DND-41 (cell line): Measurements from ENCODE around the gene ASIC1.

Source experiments
- ATAC-seq: fragments of 200-7000 bp; cut with Tn5 transposase; 3 replicates; pipeline ENCODE4 v1.9.1; 2021; ENCODE audit warnings: low read depth; ENCODE audit not compliant: insufficient read depth
- DNase-seq: peaks from one replicate; pipeline ENCODE4 v3.0.0-alpha.2; 2020
- H2AFZ ChIP-seq: 2 replicates; pipeline ENCODE4 v1.6.0; 2012; ENCODE audit warnings: low read depth, low read length
- H3K27ac ChIP-seq: 2 replicates; pipeline ENCODE4 v1.5.1; 2012; ENCODE audit warnings: low read length, inconsistent platforms
- H3K27me3 ChIP-seq: fragments of 200-600 bp; sonication (generic); 2 replicates; pipeline ENCODE4 v1.6.0; 2012; ENCODE audit warnings: low read length, mild to moderate bottlenecking, inconsistent platforms; ENCODE audit not compliant: insufficient read depth, poor library complexity
- H3K36me3 ChIP-seq: 2 replicates; pipeline ENCODE4 v1.5.1; 2012; ENCODE audit warnings: low read length, inconsistent platforms; ENCODE audit not compliant: insufficient read depth
- H3K4me1 ChIP-seq: 2 replicates; pipeline ENCODE4 v1.5.1; 2012; ENCODE audit warnings: mild to moderate bottlenecking, low read length; ENCODE audit not compliant: insufficient read depth
- H3K4me2 ChIP-seq: 2 replicates; pipeline ENCODE4 v1.6.0; 2012; ENCODE audit warnings: mild to moderate bottlenecking, moderate library complexity, low read length, inconsistent platforms; ENCODE audit not compliant: insufficient read depth
- H3K4me3 ChIP-seq, 2 experiments: fragments of 200-600 bp in 1 of 2; shearing (Covaris generic) in 1 of 2; 2 replicates each; pipeline ENCODE4 v1.5.1; 2012 to 2016; ENCODE audit warnings: inconsistent platforms in 2 of 2, low read length in 2 of 2, mild to moderate bottlenecking in 2 of 2, low read depth in 1 of 2, moderate library complexity in 1 of 2
- H3K79me2 ChIP-seq: 2 replicates; pipeline ENCODE4 v1.6.0; 2012; ENCODE audit warnings: low read length, inconsistent platforms; ENCODE audit not compliant: insufficient read depth
- H3K9ac ChIP-seq: 2 replicates; pipeline ENCODE4 v1.6.0; 2012; ENCODE audit warnings: low read depth, mild to moderate bottlenecking, inconsistent platforms, low read length, moderate library complexity
- H3K9me3 ChIP-seq: 2 replicates; pipeline ENCODE4 v1.5.1; 2012; ENCODE audit warnings: low read length, moderate library complexity, mild to moderate bottlenecking, inconsistent platforms; ENCODE audit not compliant: insufficient read depth, severe bottlenecking
- H4K20me1 ChIP-seq: 2 replicates; pipeline ENCODE4 v1.6.0; 2012; ENCODE audit warnings: low read length; ENCODE audit not compliant: insufficient read depth
- EZH2 ChIP-seq: IDR thresholded peaks from 3 replicates; pipeline ENCODE4 v1.6.1; 2012; ENCODE audit warnings: borderline replicate concordance, low read depth, mild to moderate bottlenecking, moderate library complexity, low read length, inconsistent platforms; ENCODE audit not compliant: severe bottlenecking
- TF ChIP-seq, protein P1 (sequence below): IDR thresholded peaks from 2 replicates; pipeline ENCODE4 v1.5.1; 2012; ENCODE audit warnings: borderline replicate concordance, low read length, moderate library complexity, mild to moderate bottlenecking; ENCODE audit not compliant: poor library complexity, severe bottlenecking; ENCODE audit errors: extremely low read depth

The ASIC1 gene

DNA sequence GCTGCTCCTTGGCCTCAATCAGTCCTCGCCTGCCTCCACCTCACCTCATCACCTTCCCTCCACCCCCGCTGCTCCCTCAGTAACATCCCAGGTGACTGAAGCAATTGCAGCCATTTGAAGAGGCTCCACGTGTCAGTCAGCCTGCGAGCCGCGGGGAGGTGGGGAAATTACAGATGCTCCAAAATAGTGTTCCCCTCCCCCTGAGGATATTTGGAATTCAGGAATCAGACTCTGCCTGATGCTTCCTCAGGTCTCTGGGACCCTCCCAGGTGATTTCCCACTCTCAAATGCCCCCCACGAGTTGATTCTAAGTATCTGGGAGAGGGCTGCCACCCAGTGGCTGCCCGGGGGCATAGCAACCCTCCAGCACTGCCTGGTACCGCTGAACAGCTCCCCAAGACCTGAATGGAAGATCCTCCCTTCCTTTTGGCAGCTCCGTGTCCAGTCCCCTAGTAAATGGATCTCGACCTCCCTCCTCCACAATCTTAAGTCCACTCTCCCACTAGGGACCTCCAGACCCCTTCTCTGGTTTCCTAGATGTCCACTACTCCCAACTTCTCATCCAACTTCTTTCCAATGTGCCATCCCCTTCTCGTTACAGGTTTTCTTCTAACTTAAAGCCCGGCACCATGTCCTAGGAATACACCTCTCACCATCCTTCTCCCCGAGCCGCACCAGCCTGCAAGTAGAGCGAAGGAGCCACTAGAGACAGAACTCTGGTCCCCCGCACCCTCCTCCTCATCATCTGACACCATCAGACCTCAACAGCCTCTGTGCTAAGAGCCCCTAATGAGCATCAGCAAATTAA, 1.4 kb upstream of the ASIC1 start:
- no peak overlapping the region for H3K9ac ChIP-seq
- no peak for TF ChIP-seq EZH2
- TF ChIP-seq, protein P1, sequence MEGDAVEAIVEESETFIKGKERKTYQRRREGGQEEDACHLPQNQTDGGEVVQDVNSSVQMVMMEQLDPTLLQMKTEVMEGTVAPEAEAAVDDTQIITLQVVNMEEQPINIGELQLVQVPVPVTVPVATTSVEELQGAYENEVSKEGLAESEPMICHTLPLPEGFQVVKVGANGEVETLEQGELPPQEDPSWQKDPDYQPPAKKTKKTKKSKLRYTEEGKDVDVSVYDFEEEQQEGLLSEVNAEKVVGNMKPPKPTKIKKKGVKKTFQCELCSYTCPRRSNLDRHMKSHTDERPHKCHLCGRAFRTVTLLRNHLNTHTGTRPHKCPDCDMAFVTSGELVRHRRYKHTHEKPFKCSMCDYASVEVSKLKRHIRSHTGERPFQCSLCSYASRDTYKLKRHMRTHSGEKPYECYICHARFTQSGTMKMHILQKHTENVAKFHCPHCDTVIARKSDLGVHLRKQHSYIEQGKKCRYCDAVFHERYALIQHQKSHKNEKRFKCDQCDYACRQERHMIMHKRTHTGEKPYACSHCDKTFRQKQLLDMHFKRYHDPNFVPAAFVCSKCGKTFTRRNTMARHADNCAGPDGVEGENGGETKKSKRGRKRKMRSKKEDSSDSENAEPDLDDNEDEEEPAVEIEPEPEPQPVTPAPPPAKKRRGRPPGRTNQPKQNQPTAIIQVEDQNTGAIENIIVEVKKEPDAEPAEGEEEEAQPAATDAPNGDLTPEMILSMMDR = peak; percentile 96
- peak; percentile 25; the same call in 1 of the 3 replicates for ATAC-seq
- no peaks in the 10 kb centered on the region for H3K9me3 ChIP-seq
- H3K4me3 ChIP-seq = no peak overlapping the region
- H3K36me3 ChIP-seq = no peaks in the 10 kb centered on the region
- H3K4me1 ChIP-seq = peaks cover 43% of the 10 kb centered on the region
- H2AFZ ChIP-seq = no peak overlapping the region
- no peak overlapping the region for H3K27ac ChIP-seq
- H3K4me2 ChIP-seq = peak overlapping the region; percentile 89
- H4K20me1 ChIP-seq = peaks cover 8% of the 10 kb centered on the region; the same call in 1 of the 2 replicates
- peaks cover 45% of the 10 kb centered on the region for H3K27me3 ChIP-seq
- H3K79me2 ChIP-seq = no peaks in the 10 kb centered on the region
- peak; percentile 57 for DNase-seq

DNA sequence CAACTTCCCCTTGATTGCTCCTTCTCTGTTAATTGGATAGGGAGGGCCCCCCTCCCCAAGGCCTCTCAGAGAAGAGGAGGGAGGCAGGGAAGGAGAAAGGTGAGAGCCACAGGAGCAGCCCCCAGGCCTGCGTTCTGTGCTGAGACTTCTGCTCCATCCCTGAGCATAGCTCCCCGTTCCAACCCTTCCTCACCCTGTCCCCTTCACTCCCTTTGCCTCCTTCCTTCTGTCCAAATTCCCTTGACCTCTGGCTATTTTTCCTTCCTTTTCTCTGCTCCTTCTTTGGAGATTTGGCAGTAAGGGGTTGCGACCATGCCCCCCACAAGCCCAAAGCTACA, 788 bp upstream of the ASIC1 start:
- DNase-seq (no peak), ATAC-seq (no peak)
- Histone ChIP-seq H3K27ac (no peak overlapping the region), H3K9me3 (no peaks in the 10 kb centered on the region), H2AFZ (peak overlapping the region; percentile 68; the same call in 1 of the 2 replicates), H3K9ac (peak overlapping the region; percentile 53), H3K79me2 (no peaks in the 10 kb centered on the region), H3K27me3 (peaks cover 43% of the 10 kb centered on the region), H3K4me3 (peak overlapping the region; percentile 48 to 61; a peak in 2 of 4 replicates), H3K4me1 (peaks cover 43% of the 10 kb centered on the region), H3K36me3 (no peaks in the 10 kb centered on the region), H3K4me2 (peak overlapping the region; percentile 89), H4K20me1 (peaks cover 8% of the 10 kb centered on the region; the same call in 1 of the 2 replicates)
- no peak for TF ChIP-seq EZH2
- TF ChIP-seq, protein P1 = no peak

DNA sequence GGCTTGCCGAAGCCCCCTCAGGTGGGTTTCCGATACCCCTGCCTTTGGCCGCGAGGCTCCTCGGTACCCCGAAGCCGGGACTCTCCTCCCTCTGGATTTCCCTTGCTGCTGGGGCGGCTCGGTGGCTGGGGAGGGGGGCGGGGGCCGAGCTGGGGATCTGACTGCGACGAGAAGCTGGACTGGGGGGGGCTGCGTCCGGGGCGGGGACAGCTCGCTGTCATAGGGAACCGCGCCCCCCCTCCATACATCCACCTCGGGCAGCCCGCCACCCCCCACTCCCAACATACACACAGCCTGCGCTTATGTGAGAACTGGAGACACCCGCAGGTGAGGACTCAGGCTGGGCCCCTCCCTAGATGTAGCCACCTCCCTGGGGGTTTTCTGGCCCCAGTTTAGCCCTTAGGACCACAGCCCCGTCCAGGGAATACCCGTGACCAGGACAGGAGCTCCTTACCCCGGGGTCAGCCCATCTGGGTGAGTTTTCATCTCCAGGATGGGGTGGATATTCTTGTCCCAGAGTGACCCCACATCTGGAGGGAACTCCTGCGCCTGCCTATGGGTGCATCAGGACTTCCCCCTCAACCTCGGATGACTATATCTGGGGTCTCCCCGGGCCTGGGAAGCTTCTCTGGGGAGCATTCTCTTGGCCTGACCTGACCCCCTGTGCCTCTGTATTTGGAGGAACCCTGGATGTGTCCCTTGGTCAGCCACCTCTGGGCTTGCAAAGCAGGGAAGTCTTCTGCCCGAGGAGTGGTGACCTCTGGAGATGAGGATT, 687 bp downstream of the ASIC1 start:
- H3K9me3 ChIP-seq = no peaks in the 10 kb centered on the region
- no peaks in the 10 kb centered on the region for H3K36me3 ChIP-seq
- H3K79me2 ChIP-seq = no peaks in the 10 kb centered on the region
- H4K20me1 ChIP-seq = peaks cover 8% of the 10 kb centered on the region; the same call in 1 of the 2 replicates
- peak overlapping the region; percentile 68; the same call in 1 of the 2 replicates for H2AFZ ChIP-seq
- peak overlapping the region; percentile 10 to 61; a peak in 3 of 4 replicates for H3K4me3 ChIP-seq
- TF ChIP-seq, protein P1 = no peak
- TF ChIP-seq EZH2 = no peak
- H3K27me3 ChIP-seq = peaks cover 35% of the 10 kb centered on the region
- DNase-seq = no peak
- peak overlapping the region; percentile 89 for H3K4me2 ChIP-seq
- H3K4me1 ChIP-seq = peaks cover 50% of the 10 kb centered on the region
- no peak for ATAC-seq
- peak overlapping the region; percentile 53; the same call in 1 of the 2 replicates for H3K9ac ChIP-seq
- H3K27ac ChIP-seq = no peak overlapping the region
